Stimulated activated CD4-positive, alpha-beta T cell treated with anti-CD3 and anti-CD28 coated beads, Interleukin-1b, Interleukin-23, amount 100 ng/mL, for 4 hours (primary cell): ENCODE measurements around the gene PAK1IP1.
"Not testable (repeated sequence)": the region's sequence is repeated elsewhere in the genome, so short reads cannot be mapped to it uniquely, and the experiment has no call there.

Source experiments
- DNase-seq, 2 donors: peaks; one replicate each; pipeline ENCODE4 v3.0.0-alpha.2; 2020; ENCODE audit warnings: low read depth in 2 of 2

The PAK1IP1 gene

DNA sequence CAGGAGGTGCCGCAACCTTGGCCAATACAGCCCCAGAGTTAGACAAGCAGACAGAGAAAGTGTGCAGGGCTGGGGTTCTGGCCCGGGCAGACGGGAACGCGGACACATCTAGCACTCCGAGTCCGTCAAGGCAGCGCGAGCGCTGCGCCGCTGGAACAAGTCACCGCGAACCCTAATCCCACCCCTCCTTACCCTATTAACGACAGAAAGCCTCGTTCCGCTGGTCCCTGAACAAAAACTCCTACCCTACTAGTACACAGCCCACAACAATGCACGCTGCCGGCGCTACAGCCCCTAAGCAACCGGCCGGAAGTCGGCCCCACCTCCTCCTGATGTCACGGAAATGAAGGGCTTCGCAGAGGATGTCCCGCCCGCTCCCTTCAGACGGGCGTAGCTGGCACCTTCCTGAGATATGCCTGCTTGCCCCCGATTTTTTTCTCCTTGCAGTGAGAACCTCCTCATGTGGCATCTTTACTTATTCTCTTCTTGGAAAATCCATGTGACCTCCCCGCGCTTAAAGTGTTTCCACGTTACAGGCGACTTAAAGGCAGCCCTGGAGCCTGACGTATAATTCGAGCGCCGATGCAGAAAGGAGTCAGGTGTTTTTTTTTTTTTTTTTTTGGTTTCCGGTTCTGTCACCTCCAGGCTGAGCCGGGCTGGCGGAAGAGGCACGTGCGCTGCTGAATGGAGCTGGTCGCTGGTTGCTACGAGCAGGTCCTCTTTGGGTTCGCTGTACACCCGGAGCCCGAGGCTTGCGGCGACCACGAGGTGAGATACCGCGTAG is at the start of gene PAK1IP1, which contains the start of gene C6orf52:
TSS of gene PAK1IP1 (plus strand) at position 671 of the 784 bp plus-strand sequence. CDS start at position 685, 14 bp downstream.
TSS of gene C6orf52 (minus strand) at position 315 of the 784 bp plus-strand sequence. CDS start 7,066 bp downstream, outside the sequence.
- DNase-seq, result peak; percentile 84 to 86

- DNase-seq, result no peak
Observed at GRCh38 chr6:10655508-10656055, 39.2 kb upstream of the PAK1IP1 start.

- no peak for DNase-seq
Observed at GRCh38 chr6:10658910-10659698, 35.7 kb upstream of the PAK1IP1 start.

DNA sequence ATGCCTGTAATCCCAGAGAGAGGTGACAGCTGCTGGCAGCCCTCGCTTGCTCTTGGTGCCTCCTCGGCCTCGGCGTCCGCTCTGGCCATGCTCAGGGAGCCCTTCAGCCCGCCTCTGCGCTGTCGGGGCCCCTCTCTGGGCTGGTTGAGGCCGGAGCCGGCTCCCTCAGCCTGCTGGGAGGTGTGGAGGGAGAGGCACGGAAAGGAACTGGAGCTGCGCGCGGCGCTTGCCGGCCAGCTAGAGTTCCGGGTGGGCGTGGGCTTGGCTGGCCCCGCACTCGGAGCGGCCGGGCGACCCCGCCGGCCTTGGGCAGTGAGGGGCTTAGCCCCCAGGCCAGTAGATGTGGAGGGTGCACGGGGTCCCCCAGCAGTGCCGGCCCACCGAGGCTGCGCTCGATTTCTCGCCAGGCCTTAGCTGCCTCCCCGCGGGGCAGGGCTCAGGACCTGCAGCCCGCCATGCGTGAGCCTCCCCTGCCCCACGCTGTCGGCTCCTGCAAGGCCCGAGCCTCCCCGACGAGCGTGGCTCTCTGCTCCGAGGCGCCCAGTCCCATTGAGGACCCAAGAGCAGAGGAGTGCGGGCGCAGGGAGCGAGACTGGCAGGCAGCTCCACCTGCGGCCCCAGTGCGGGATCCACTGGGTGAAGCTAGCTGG is 34.9 kb upstream of the PAK1IP1 start:
- DNase-seq, result no peak

GRCh38 chr6:10660431-10661191 is 34.2 kb upstream of the PAK1IP1 start:
- not testable (repeated sequence) for DNase-seq

DNA sequence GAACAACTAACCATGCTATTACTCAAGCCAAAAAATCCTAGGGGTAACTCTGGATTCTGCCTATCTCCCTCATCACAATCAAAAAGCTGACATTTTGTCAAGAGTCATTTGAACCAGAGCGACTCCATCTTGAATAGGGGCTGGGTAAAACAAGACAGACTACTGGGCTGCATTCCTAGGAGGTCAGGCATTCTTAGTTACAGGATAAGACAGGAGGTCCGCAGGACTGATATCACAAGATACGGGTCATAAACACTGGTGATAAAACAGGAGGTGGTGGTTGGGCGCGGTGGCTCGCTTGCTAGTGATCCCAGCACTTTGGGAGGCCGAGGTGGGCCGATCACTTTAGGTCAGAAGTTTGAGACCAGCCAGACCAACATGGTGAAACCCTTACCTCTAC is 32.6 kb upstream of the PAK1IP1 start:
- no peak for DNase-seq

- no peak for DNase-seq
Observed at GRCh38 chr6:10662742-10663141, 32.0 kb upstream of the PAK1IP1 start.

GRCh38 chr6:10665595-10665994 is 29.2 kb upstream of the PAK1IP1 start:
- DNase-seq, result not testable (repeated sequence)

GRCh38 chr6:10668126-10668917 is 26.4 kb upstream of the PAK1IP1 start:
- DNase-seq, result no peak

GRCh38 chr6:10676403-10676802 is 18.4 kb upstream of the PAK1IP1 start:
- DNase-seq, result no peak

DNA sequence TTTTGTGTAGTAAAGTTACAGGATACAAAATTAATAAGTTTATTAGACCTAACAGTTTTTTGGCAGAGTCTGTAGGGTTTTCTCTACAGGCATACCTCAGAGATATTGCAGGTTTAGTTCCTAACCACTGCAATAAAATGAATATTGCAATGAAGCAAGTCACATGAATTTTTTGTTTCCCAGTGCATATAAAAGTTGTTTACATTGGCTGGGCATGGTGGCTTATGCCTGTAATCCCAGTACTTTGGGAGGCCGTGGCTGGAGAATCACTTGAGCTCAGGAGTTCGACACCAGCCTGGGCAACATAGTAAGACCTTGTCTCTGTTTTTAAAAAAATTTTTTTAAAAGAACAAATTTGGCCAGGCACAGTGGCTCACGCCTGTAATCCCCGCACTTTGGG is 16.3 kb upstream of the PAK1IP1 start:
- no peak for DNase-seq

DNA sequence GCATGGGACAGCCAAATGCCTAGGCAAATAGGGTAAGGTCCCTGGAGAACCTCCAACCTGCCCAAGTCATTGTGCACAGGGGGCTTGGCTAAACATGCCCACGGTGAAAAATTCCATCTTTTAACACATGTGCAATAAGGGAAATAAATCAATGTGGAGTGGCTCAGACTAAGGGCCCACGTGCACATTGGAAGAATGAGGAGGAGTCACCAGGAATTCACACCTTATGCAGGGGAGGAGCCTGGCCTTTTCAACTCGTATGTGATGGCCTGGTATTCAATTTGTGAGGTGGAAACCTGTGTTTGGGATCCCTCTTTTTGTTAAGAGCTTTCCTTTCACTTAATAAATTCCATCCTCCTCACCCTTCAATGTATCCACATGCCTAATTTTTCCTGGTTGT is 13.0 kb upstream of the PAK1IP1 start:
- no peak for DNase-seq

DNA sequence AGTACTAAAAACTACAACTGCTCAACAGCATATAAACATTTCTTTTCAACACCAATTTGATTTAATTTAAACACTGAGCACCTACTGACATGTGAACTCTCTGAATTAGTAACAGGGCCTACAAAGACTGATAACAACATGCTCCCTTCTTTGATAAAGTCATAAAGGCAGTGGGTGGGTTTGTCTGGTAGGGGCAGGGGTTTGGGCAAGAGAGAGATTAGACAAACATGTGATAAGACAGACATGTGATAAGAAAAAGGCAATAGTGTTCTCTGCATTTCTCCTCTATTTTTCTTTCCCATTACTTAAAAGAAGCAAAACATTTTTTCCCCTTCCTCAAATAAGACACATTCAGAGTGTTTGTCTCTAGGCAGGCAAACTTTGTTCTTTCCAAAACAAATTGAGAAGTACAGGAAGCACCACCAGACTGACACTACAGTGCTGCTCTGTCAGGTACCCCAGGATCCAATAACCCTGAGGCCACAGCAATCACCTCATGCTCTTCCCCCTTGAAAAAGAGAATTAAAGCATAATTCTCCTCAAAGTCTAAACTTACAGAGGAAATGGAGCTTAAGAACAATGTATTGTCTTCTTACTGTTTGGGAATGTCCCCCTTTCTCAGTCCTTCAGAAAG is 12.3 kb upstream of the PAK1IP1 start:
- no peak for DNase-seq

DNA sequence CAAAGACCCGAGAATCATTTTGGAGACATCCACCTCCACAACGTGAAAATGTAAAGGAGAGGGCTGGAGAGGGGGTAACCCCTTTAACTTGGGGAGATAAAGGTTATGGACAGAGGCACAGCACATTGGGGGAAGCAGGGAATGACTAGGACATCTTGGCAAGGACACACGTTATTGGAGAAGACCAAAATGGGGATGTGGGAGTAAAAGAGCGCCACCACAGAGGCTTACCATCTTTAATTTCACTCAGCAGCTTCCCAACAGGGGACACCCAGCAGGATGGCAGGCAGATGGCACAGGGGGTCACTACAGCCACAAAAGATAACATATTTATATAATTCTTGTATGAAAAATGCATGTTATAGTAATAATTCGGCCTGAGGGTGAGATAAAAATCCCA is 10.2 kb upstream of the PAK1IP1 start:
- DNase-seq, result no peak

DNA sequence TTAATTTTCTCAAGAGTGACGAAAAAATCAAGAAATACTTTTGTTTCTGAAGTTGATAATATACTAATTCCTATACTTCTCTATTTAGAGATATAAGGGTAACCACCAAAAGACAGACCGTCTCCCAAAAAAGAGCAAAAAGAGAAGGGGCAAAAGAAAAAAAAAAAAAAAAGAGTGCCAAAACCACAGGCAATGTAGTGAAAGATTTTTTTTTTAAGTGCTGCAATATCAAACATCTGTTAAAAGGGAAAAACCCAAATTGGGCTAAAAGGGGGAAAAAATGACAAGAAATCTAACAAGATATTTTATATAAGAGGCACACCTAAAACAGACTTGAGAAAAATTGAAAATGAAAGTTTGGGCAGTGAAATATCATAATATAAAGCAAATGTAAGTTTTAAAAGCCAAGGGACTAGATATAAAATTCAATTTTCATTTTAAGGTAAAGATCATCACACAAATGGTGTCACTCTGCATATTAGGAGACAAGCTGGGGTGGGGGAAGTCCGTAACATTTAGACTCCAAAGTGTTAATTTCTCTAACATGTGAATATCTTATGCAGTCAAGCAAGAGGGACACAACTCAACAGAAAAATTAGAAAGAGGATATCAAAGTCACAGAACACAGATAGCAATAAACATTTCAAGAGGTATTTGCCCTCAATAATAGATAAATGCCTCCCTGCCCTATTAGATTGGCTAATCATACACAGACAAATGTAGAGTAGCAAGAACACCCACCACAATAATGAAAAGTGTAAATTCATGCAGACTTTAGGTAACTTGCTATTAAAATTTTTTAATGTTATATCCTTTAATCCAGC is 9.5 kb upstream of the PAK1IP1 start:
- DNase-seq, result no peak

DNA sequence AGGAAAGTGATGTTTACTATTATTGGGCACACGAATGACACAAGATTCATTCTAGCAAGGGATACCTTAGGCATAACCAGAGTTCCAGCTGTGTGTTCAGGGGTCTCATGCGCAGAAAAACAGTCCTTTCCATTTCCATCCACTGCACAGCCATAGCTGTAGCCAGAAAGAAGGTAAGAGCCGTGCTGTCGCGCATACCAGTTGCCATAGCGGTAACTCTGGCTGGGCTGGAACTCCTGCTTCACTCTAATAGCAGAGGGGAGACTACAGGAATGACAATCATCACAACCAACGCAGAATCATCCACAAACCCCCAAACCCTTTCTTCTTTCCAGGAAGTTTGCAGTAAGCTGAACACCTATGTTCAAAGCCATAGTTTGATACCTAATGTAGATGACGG is 7.9 kb upstream of the PAK1IP1 start:
- no peak for DNase-seq

- no peak for DNase-seq
Observed at GRCh38 chr6:10687582-10687981, 7.2 kb upstream of the PAK1IP1 start.

DNA sequence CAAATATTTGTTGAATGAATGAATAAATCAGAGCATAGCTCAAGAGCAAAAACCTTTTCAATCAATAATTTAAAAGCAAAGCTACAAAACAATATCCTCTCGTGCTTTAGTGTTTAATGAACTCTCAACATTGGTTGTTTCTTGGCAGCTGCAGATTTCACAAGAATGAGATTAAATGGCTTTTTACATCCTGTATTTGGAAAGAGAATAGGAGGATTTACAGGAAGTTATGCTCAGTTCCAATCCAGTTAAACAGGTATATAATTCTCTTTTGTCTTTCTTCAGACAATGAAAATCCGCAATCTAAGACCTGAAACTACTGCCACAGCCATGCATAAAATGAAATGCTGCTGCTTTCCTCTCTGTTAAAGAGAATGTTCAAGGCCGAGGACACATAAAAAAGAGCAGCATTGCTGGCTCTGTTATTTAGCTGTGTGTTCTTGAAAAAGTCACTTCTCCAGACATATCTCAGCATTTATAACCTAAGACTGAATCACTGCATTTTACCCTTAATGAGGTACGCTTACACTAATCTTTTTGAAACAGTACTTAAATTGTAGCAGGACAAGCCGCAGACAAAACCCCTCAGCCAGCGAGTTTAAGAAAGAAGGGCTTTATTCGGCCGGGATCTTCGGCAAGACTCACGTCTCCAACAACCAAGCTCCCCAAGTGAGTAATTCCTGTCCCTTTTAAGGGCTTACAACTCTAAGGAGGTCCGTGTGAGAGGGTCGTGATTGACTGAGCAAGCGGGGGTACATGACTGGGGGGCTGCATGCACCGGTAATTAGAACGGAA is 3.9 kb upstream of the PAK1IP1 start:
- DNase-seq, result no peak
